SH-SY5Y (cell line): ENCODE measurements around the gene VWA1.

Source experiments
- GATA2 ChIP-seq: IDR thresholded peaks from 2 replicates; pipeline ENCODE4 v1.6.1; 2011; ENCODE audit warnings: mild to moderate bottlenecking, low read depth, low read length
- GATA3 ChIP-seq: IDR thresholded peaks from 2 replicates; pipeline ENCODE4 v1.6.1; 2011; ENCODE audit warnings: low read depth, mild to moderate bottlenecking, low read length, moderate library complexity

GRCh38 chr1:1432274-1432950 lies 3.1 kb upstream of the VWA1 start:
- TF ChIP-seq GATA2 (no peak), GATA3 (no peak)
